DOHH2 (cell line): ENCODE measurements around the gene CLK3.

Experiments used
- H3F3A ChIP-seq: fragments of 200-600 bp; sonication (generic), shearing (Covaris generic); 2 replicates; pipeline ENCODE4 v1.6.0; 2016; ENCODE audit warnings: antibody characterized with exemption, mild to moderate bottlenecking; ENCODE audit not compliant: control insufficient read depth, insufficient read depth
- H3K27ac ChIP-seq: fragments of 200-600 bp; sonication (generic); 2 replicates; pipeline ENCODE4 v1.5.1; 2014; ENCODE audit warnings: low read depth, mild to moderate bottlenecking, low read length, moderate library complexity
- H3K27me3 ChIP-seq: fragments of 200-600 bp; sonication (generic); 2 replicates; pipeline ENCODE4 v1.6.1; 2014; ENCODE audit warnings: mild to moderate bottlenecking, low read length, mixed read lengths; ENCODE audit not compliant: control insufficient read depth
- H3K36me3 ChIP-seq: fragments of 200-600 bp; sonication (generic); 2 replicates; pipeline ENCODE4 v1.6.1; 2014; ENCODE audit warnings: mild to moderate bottlenecking, low read length, moderate library complexity, mixed read lengths; ENCODE audit not compliant: control insufficient read depth
- H3K4me1 ChIP-seq: fragments of 200-600 bp; sonication (generic); 2 replicates; pipeline ENCODE4 v1.6.1; 2014; ENCODE audit warnings: mild to moderate bottlenecking, low read length, mixed read lengths; ENCODE audit not compliant: control insufficient read depth
- H3K4me2 ChIP-seq: fragments of 200-600 bp; sonication (generic); 2 replicates; pipeline ENCODE4 v1.6.0; 2014; ENCODE audit warnings: mild to moderate bottlenecking, low read length, moderate library complexity
- H3K4me3 ChIP-seq: fragments of 200-600 bp; sonication (generic); 2 replicates; pipeline ENCODE4 v1.5.1; 2014; ENCODE audit warnings: mild to moderate bottlenecking, low read length, mixed read lengths
- H3K79me2 ChIP-seq: fragments of 200-600 bp; sonication (generic); 2 replicates; pipeline ENCODE4 v1.6.1; 2014; ENCODE audit warnings: mild to moderate bottlenecking, low read length, mixed read lengths; ENCODE audit not compliant: control insufficient read depth
- H3K9me2 ChIP-seq: fragments of 200-600 bp; sonication (generic); replicated peaks from 2 replicates; pipeline ENCODE4 v1.6.1; 2014; ENCODE audit warnings: mild to moderate bottlenecking, low read length, mixed read lengths; ENCODE audit not compliant: control insufficient read depth
- H3K9me3 ChIP-seq: fragments of 200-600 bp; sonication (generic); 2 replicates; pipeline ENCODE4 v1.6.1; 2014; ENCODE audit warnings: antibody characterized with exemption, low read length, mixed read lengths; ENCODE audit not compliant: control insufficient read depth, insufficient read depth
- H4K20me1 ChIP-seq: fragments of 200-600 bp; sonication (generic); 2 replicates; pipeline ENCODE4 v1.6.0; 2014; ENCODE audit warnings: low read depth, mild to moderate bottlenecking, antibody characterized with exemption, low read length, moderate library complexity; ENCODE audit not compliant: control insufficient read depth, insufficient read depth
- EZH2phosphoT487 ChIP-seq: fragments of 200-600 bp; sonication (generic); IDR thresholded peaks from 2 replicates; pipeline ENCODE4 v1.6.1; 2017; ENCODE audit warnings: borderline replicate concordance, mild to moderate bottlenecking, antibody characterized with exemption, low read length, moderate library complexity, mixed read lengths
- TF ChIP-seq, protein P1 (sequence below): fragments of 200-600 bp; sonication (generic); IDR thresholded peaks from one replicate; pipeline ENCODE4 v1.5.1; 2014; ENCODE audit warnings: antibody characterized with exemption, mild to moderate bottlenecking, low read depth, low read length; ENCODE audit not compliant: poor library complexity, severe bottlenecking

CLK3 gene

DNA sequence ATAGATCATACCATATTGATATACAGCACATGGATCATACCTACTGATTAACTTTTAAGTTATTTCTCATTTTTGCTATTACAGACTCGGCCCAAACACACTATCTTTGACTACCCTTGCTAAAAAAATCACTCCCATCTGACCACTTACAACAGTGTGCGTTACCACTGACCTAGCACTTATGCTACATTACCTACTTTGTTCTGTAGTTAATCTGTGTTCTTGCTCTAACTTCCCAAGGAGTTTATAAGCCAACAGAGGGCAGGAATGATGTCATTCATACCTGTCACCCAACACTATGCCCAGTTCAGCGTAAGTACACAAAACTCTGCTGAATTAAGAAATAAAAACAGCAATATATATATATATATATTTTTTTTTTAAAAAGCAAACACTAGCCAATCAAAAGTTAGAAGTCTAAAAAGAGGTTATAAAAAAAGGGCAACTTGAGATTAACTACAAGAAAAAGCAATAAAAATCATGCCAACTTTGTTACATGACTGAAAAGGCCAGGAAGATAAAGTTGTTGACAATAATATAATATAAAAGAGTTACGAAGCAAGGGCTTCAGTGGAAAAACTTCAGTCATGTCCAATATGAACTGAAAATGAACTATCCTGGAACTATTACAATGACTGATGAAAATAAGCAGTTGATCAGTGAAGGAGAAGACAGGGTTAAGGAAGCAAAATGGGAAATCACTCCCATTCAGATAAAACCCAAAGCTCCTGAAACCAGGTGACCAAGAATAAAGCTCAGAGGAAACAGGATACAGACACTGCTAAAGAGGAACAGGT is 46.6 kb downstream of the CLK3 start:
- no peaks in the 10 kb centered on the region for H3K27me3 ChIP-seq

DNA sequence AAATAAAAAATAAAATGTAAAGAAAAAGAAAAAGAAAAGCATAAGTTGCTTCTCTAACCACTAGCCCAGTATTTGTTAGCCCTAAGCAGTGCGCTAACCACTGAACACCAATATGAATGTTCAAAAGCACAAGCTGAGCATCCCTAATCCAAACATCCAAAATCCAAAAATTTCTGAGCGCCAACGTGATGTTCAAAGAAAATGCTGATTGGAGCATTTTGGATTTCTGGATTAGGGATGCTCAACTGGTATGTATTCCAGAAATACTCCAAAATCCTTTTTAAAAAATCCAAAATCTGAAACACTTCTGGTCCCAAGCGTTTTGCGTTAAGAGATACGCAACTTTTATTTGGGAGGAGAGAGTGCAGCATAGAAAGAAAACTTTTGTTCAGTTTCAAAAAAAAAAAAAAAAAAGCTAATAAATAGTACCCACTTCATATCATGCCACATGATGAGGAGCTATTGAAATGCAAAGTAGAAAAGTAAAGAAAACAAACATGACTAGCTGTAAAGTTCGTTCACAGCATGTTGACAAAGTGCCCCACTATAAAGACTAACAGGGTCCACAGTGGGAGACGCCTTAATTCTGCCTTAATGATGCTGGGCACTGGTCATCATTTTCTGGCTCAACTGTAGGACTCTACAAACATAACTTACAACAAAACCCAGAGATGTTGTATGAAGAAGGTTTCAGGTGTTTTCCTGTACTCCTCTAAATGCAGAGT is 47.8 kb downstream of the CLK3 start:
- Histone ChIP-seq H3F3A (no peaks in the 10 kb centered on the region), H3K4me1 (no peaks in the 10 kb centered on the region), H3K9me3 (no peaks in the 10 kb centered on the region), H3K9me2 (no peaks in the 10 kb centered on the region), H3K4me3 (no peak overlapping the region), H3K27ac (no peak overlapping the region), H4K20me1 (0 out of 2 replicates have a peak, but pooled peaks cover 20% of the 10 kb centered on the region), H3K27me3 (no peaks in the 10 kb centered on the region), H3K4me2 (no peak overlapping the region), H3K79me2 (peaks cover 10% of the 10 kb centered on the region), H3K36me3 (peaks cover 12% of the 10 kb centered on the region)
- TF ChIP-seq, protein P1, sequence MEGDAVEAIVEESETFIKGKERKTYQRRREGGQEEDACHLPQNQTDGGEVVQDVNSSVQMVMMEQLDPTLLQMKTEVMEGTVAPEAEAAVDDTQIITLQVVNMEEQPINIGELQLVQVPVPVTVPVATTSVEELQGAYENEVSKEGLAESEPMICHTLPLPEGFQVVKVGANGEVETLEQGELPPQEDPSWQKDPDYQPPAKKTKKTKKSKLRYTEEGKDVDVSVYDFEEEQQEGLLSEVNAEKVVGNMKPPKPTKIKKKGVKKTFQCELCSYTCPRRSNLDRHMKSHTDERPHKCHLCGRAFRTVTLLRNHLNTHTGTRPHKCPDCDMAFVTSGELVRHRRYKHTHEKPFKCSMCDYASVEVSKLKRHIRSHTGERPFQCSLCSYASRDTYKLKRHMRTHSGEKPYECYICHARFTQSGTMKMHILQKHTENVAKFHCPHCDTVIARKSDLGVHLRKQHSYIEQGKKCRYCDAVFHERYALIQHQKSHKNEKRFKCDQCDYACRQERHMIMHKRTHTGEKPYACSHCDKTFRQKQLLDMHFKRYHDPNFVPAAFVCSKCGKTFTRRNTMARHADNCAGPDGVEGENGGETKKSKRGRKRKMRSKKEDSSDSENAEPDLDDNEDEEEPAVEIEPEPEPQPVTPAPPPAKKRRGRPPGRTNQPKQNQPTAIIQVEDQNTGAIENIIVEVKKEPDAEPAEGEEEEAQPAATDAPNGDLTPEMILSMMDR: no peak
- TF ChIP-seq EZH2phosphoT487: no peak

More for the DNA sequence above, 46.6 kb downstream of the CLK3 start:
- H3K36me3 ChIP-seq: peaks cover 7% of the 10 kb centered on the region; the same call in 1 of the 2 replicates
- H3K4me3 ChIP-seq: no peak overlapping the region
- 0 out of 2 replicates have a peak, but pooled peaks cover 16% of the 10 kb centered on the region for H4K20me1 ChIP-seq
- H3K9me3 ChIP-seq: no peaks in the 10 kb centered on the region
- peaks cover 12% of the 10 kb centered on the region for H3K79me2 ChIP-seq
- no peak overlapping the region for H3K4me2 ChIP-seq
- no peaks in the 10 kb centered on the region for H3K9me2 ChIP-seq
- no peaks in the 10 kb centered on the region for H3K4me1 ChIP-seq
- H3K27ac ChIP-seq: no peak overlapping the region
- TF ChIP-seq EZH2phosphoT487: no peak
- TF ChIP-seq, protein P1: no peak
- no peaks in the 10 kb centered on the region for H3F3A ChIP-seq

- H3F3A ChIP-seq: no peaks in the 10 kb centered on the region
- no peak overlapping the region for H3K27ac ChIP-seq
- H3K36me3 ChIP-seq: peaks cover 12% of the 10 kb centered on the region
- no peaks in the 10 kb centered on the region for H3K4me1 ChIP-seq
- H3K9me3 ChIP-seq: no peaks in the 10 kb centered on the region
- H3K4me3 ChIP-seq: no peak overlapping the region
- peaks cover 10% of the 10 kb centered on the region for H3K79me2 ChIP-seq
- 0 out of 2 replicates have a peak, but pooled peaks cover 20% of the 10 kb centered on the region for H4K20me1 ChIP-seq
- TF ChIP-seq, protein P1: no peak
- TF ChIP-seq EZH2phosphoT487: no peak
- H3K4me2 ChIP-seq: no peak overlapping the region
- H3K27me3 ChIP-seq: no peaks in the 10 kb centered on the region
- H3K9me2 ChIP-seq: no peaks in the 10 kb centered on the region
Measured at GRCh38 chr15:74664028-74664616, 48.5 kb downstream of the CLK3 start.
